DMS53 (cell line): Measurements from ENCODE around the gene CRACR2B.
A peak's percentile ranks its signal among the peaks of the same experiment; 100 is the strongest.

Experiments used
- DNase-seq: peaks from one replicate; lab custom pipeline; 2025; lab: John Stamatoyannopoulos, UW

CRACR2B gene

GRCh38 chr11:811446-812245, 16.1 kb upstream of the CRACR2B start:
- no peak for DNase-seq

GRCh38 chr11:812390-812789, 15.3 kb upstream of the CRACR2B start:
- no peak for DNase-seq

DNA sequence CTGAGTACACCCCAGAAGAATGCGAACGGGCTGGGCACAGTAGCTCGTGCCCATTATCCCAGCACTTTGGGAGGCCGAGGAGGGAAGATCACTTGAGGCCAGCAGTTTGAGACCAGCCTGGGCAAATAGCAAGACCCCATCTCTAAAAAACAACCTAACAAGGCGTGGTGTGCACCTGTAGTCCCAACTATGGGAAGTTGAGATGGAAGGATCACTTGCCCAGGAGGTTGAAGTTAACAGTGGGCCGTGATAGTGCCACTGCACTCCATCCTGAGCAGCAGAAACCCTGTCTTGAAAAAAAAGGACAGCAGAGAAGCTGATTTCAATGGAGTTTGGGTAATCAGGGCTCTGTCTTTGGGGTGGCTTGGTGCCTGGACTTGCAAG, 14.7 kb upstream of the CRACR2B start:
- no peak for DNase-seq

DNA sequence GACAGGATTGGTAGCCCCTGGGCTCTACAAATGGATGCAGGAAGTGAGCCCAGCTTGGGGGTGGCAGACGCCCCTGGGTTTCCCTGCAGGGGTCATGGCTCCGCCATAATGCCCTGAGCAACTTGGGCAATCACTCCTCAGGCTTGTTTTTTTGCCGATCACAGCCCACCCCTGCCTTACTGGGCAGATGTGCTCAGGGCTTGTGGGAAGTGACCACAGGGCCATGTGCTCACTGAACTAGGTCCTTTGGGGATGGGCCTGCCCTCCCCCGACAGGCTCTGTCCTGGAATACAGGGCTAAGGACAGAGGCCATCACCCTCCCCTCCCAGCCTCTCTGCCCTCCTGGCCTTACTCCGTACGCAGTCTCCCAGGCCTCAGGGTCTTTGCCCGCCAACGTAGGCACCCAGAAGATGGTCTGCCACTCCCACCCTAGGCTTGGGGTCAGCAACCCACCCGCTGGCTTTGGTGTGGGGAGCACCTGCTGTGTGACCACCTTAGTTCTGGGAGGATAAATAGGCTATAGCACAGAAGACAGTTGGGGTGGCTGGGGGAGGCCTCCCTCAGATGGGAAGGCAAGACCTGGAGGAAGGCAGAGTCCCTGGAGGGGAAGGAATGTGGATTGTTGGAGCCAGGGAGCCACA, 14.1 kb upstream of the CRACR2B start:
- DNase-seq = no peak

GRCh38 chr11:815675-816432, 11.9 kb upstream of the CRACR2B start:
- no peak for DNase-seq

DNA sequence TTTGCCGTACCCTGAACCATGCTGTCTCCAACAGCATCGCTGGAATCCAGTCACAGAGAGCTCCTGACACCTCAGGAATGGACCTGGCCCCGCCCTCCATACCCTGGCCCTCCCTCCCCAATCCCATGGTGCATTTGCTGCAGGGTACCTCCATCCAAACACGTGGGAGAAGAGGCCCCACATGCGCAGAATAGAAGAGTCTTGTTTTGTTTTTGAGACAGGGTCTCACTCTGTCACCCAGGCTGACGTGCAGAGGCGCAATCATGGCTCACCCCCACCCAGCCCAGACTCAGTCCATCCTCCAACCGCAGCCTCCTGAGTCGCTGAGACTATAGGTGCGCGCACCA, 11.3 kb upstream of the CRACR2B start:
- DNase-seq = peak; percentile 56

- DNase-seq = peak; percentile 64
Measured at GRCh38 chr11:818396-819128, 9.2 kb upstream of the CRACR2B start, which contains the start of gene PNPLA2. Gene PNPLA2, plus strand, starts transcription at chr11:818914. Its CDS starts 805 bp downstream, at chr11:819719.

DNA sequence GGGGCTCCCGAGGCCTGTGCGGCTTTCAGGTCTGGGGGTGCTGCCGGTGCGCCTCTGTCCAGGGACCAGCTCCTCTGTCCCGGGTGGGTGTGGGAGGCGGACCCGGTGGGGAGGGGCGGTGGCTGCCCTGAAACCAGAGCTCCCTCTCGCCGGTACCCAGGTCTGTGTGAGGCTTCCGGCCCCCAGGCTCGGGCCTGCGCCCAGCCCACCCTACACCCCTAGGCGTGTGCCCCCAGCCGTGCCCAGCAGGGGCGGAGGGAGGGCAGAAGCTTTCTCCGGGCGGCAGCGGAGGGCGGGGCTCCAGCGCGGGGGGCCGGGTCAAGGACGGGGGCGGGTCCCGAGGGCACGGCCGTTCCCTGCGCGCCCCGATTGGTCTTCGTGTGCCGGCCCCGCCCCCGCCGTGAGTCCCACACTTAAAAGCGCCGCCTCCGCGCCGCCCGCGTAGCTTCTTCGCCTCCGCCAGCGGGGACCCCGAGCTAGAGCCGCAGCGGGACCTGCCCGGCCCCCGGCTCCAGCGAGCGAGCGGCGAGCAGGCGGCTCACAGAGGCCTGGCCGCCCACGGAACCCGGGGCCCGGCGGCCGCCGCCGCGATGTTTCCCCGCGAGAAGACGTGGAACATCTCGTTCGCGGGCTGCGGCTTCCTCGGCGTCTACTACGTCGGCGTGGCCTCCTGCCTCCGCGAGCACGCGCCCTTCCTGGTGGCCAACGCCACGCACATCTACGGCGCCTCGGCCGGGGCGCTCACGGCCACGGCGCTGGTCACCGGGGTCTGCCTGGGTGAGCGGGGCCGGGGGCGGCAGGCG, 8.4 kb upstream of the CRACR2B start:
- DNase-seq = peak; percentile 98

DNA sequence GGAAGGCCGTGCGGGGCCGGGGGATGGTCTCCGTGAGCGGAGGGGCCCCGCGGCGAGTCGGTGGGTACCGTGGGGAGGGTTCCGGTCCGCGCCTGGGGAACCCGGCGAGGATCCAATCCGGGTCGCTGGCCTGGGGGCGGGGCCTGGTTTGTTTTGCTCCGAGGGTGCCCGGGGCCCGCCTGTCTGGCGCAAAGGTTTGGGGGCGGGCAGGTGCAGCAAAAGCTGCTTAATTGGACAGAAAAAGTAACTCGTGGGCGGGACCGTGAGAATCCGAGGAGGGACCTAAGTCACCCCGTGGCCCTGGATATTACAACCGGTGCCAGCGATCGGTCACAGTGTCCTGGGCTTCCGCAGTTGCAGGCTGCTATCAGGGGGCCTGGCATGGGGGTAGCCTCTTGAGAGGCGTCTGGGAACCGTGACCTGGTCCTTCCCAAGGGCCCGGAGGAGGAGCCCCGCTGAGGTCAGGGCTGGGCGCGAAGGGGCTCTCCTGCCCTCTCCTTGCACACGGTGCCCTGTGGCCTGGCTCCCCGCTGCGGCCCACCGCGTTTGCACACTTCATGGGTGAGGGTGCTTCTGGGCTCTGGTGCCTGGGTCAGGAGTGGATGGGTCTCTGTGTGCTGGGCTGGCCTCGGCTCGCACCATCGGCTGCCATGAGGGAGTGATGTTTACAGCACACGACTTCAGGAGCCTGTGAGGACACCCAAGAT, 7.6 kb upstream of the CRACR2B start:
- DNase-seq = peak; percentile 99

GRCh38 chr11:820655-821511, 6.8 kb upstream of the CRACR2B start:
- DNase-seq = peak; percentile 84

DNA sequence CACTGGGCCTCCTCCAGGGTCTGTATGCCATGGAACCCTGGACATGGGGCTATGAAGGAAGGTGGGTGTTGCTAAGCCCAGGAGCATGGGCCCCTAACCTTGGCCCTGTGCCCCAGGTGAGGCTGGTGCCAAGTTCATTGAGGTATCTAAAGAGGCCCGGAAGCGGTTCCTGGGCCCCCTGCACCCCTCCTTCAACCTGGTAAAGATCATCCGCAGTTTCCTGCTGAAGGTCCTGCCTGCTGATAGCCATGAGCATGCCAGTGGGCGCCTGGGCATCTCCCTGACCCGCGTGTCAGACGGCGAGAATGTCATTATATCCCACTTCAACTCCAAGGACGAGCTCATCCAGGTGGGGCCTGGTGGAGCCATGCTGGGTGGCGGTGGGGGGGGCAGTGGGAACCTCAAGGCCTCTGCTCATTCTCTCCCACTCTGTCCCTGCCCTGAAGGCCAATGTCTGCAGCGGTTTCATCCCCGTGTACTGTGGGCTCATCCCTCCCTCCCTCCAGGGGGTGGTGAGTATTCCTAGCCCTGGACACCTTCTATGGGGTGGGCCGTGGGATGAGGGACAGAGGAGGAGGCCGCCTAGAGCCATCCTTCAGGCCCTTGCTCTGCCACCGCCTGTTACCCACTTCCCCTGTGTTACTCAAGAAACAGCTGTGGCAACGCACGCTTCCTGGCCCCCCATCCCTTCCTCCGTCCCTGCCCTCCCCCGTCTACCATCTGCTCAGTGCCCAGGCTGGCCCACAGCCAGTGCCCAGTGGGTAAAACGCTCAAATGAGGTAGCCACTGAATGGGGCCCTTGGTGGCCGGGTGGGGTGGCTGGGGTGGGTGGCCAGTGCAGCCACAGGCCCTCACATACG, 6.0 kb upstream of the CRACR2B start:
- peak; percentile 61 for DNase-seq

GRCh38 chr11:823441-824291, 4.1 kb upstream of the CRACR2B start:
- DNase-seq = peak; percentile 91

- peak; percentile 98 for DNase-seq
Measured at GRCh38 chr11:824292-824880, 3.3 kb upstream of the CRACR2B start.

DNA sequence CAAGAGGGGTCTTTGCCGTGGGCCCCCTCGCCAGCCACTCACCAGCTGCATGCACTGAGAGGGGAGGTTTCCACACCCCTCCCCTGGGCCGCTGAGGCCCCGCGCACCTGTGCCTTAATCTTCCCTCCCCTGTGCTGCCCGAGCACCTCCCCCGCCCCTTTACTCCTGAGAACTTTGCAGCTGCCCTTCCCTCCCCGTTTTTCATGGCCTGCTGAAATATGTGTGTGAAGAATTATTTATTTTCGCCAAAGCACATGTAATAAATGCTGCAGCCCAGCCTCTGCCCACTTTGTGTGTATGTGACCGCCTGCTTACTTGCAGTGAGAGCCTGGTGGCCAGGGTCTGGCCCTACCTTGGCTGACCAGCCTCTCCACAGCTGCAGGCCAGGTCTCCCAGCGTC, 2.8 kb upstream of the CRACR2B start:
- peak; percentile 86 for DNase-seq

DNA sequence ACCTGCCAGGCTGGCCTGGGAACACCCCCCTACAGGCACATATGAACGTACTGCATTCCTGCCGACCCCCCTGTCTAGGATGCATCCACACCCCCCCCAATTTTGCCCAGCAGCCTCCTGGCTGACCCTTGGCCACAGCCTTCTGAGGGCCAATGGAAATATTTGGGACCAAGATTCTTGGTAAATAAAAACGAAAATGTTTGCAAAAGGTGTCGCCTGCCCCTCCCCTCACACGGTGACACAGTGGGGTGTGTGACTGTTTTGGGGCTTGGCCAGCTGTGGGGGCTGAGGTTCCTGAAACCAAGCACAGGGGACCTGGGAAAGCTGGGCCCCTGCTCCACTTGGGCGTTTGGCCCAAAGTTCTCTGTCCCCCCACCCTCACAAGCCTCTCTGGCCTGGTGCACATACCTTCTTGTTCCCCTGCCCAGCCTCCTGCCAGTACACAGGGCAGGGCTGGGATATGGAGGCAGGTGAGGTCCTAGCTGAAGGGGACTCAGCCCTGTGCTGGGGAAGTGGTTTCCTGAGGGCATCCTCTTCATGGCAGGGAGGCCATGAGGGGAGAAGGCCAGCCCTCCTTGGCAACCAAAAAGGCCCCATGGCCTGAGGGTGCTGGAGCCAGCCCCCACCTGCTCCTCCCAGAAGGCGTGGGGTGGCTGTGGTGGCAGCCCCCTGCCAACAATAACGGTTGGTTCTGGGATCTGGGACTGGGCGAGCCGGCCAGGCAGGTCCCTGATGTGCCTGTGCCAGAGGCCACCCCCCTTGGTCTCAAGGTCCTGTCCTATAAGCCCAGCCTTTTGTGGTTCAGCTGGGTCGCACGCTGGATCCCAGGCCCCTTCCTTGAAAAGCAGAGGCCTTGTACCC, 2.1 kb upstream of the CRACR2B start:
- DNase-seq = peak; percentile 62

DNA sequence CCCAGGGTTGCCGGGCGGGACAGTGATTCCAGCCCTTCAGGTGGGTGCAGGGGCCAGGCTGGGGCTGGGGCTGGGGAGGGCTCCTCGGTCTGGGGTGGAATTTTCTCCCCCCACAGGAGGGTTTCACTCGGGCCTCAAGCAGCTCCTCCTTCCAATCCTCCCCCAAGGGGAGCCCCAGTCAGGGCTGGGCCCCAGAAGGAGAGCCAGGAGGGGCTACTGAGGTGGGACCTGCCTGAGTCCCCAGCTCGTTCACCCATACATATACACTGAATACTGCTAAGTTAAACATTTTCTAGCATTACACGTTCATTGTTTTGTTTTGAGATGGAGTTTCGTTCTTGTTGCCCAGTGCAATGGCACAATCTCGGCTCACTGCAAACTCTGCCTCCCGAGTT, 1.5 kb upstream of the CRACR2B start:
- DNase-seq = no peak

DNA sequence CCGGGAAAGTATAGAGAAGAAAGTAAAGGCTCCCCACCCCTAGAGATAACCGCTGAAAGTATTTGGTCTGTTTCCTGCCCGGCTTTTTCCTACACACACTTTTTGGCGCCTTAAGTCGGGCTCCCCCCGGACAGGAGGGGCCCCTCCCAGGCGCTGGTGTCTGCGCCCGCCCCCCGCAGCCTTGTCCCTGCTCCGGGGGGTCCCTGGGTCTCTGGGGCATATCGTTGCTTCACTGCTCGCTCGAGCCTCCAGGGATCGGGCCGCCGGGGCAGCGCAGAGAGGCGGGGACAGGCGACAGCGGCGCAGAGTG, 928 bp upstream of the CRACR2B start:
- no peak for DNase-seq
